ENCODE measurements around the gene LNP1.

- TF ChIP-seq MAX (IDR thresholded peaks at IDR 0.05; ENCODE audit: low read depth, low read length) = no peak
- no peak for TF ChIP-seq CTCF (IDR thresholded peaks at IDR 0.05; ENCODE audit: low read depth, low read length)
- no peak for TF ChIP-seq POLR2A (IDR thresholded peaks at IDR 0.05; ENCODE audit: extremely low read depth, insufficient read length)
- TF ChIP-seq MYC (IDR thresholded peaks at IDR 0.05; ENCODE audit: low read depth, low read length) = no peak
These were observed 27.9 kb downstream of the LNP1 start for GRCh38 chr3:100429187-100429716.
